ENCODE data around the gene SLC7A9. TPM values are rescaled to one million over a fixed set of nuclear protein-coding genes. Genes with fewer than 3 reads are reported as not detected.
"Not testable (repeated sequence)": the region's sequence is repeated elsewhere in the genome, so short reads cannot be mapped to it uniquely, and the experiment has no call there.

SLC7A9 gene
- total and polyA plus RNA-seq, 2 donors (not counting 1 experiment from before 2014, with no cell fraction given) = 0.17 TPM; not detected in 1

GRCh38 chr19:32857584-32857983, 12.0 kb downstream of the SLC7A9 start:
- Histone ChIP-seq H3K27ac (ENCODE audit: insufficient read depth, low read length) (no peak overlapping the region), H3K4me2 (ENCODE audit: extremely low read depth, insufficient read depth, low read length) (no peak overlapping the region), H4K20me1 (ENCODE audit: control insufficient read depth, extremely low read depth, insufficient read depth, low read length) (no peaks in the 10 kb centered on the region), H3K4me1 (ENCODE audit: control insufficient read depth, extremely low read depth, insufficient read depth, low read length) (no peaks in the 10 kb centered on the region), H3K9me3 (ENCODE audit: control insufficient read depth, insufficient read depth, low read depth, low read length) (no peaks in the 10 kb centered on the region), H3K27me3 (ENCODE audit: control insufficient read depth, insufficient read depth, low read length) (no peaks in the 10 kb centered on the region), H3K4me3 (replicated peaks in 1 of 4; ENCODE audit: control extremely low read depth in 1 of 4, insufficient read depth in 1 of 4, low read depth in 3 of 4, low read length in 4 of 4) (no peak overlapping the region), H3K9ac (ENCODE audit: insufficient read depth, low read length) (no peak overlapping the region), H3K79me2 (ENCODE audit: control insufficient read depth, insufficient read depth, low read length) (no peaks in the 10 kb centered on the region), H3K36me3 (ENCODE audit: control insufficient read depth, insufficient read depth, low read length) (no peaks in the 10 kb centered on the region), H2AFZ (ENCODE audit: low read length) (no peak overlapping the region)
- no peak for DNase-seq (ENCODE audit: low read depth in 2 of 2)
- TF ChIP-seq EZH2 (IDR thresholded peaks at IDR 0.05; ENCODE audit: low read length, missing control alignments) = no peak
- no peak for TF ChIP-seq CTCF (conservative IDR thresholded peaks at IDR 0.05 in 1 of 2, IDR thresholded peaks at IDR 0.05 in 1 of 2; ENCODE audit: low read depth in 1 of 2, low read length in 2 of 2)

- H3K27me3 ChIP-seq (ENCODE audit: control insufficient read depth, insufficient read depth, low read length); H3K9me3 ChIP-seq (ENCODE audit: control insufficient read depth, insufficient read depth, low read depth, low read length); H3K4me1 ChIP-seq (ENCODE audit: control insufficient read depth, extremely low read depth, insufficient read depth, low read length); H3K36me3 ChIP-seq (ENCODE audit: control insufficient read depth, insufficient read depth, low read length); H3K4me2 ChIP-seq (ENCODE audit: extremely low read depth, insufficient read depth, low read length); H3K4me3 ChIP-seq (replicated peaks in 1 of 4; ENCODE audit: control extremely low read depth in 1 of 4, insufficient read depth in 1 of 4, low read depth in 3 of 4, low read length in 4 of 4); H4K20me1 ChIP-seq (ENCODE audit: control insufficient read depth, extremely low read depth, insufficient read depth, low read length); H3K9ac ChIP-seq (ENCODE audit: insufficient read depth, low read length); H3K27ac ChIP-seq (ENCODE audit: insufficient read depth, low read length); DNase-seq (ENCODE audit: low read depth in 2 of 2); H3K79me2 ChIP-seq (ENCODE audit: control insufficient read depth, insufficient read depth, low read length); H2AFZ ChIP-seq (ENCODE audit: low read length): not testable (repeated sequence)
Observed at GRCh38 chr19:32856818-32857217, 12.7 kb downstream of the SLC7A9 start.

GRCh38 chr19:32852216-32852615, 17.4 kb downstream of the SLC7A9 start:
- Histone ChIP-seq H3K27ac (ENCODE audit: insufficient read depth, low read length) (no peak overlapping the region), H4K20me1 (ENCODE audit: control insufficient read depth, extremely low read depth, insufficient read depth, low read length) (no peaks in the 10 kb centered on the region), H2AFZ (ENCODE audit: low read length) (no peak overlapping the region), H3K9me3 (ENCODE audit: control insufficient read depth, insufficient read depth, low read depth, low read length) (no peaks in the 10 kb centered on the region), H3K4me3 (replicated peaks in 1 of 4; ENCODE audit: control extremely low read depth in 1 of 4, insufficient read depth in 1 of 4, low read depth in 3 of 4, low read length in 4 of 4) (no peak overlapping the region), H3K4me2 (ENCODE audit: extremely low read depth, insufficient read depth, low read length) (no peak overlapping the region), H3K4me1 (ENCODE audit: control insufficient read depth, extremely low read depth, insufficient read depth, low read length) (no peaks in the 10 kb centered on the region), H3K79me2 (ENCODE audit: control insufficient read depth, insufficient read depth, low read length) (no peaks in the 10 kb centered on the region), H3K9ac (ENCODE audit: insufficient read depth, low read length) (no peak overlapping the region), H3K36me3 (ENCODE audit: control insufficient read depth, insufficient read depth, low read length) (no peaks in the 10 kb centered on the region), H3K27me3 (ENCODE audit: control insufficient read depth, insufficient read depth, low read length) (no peaks in the 10 kb centered on the region)
- no peak for DNase-seq (ENCODE audit: low read depth in 2 of 2)
- TF ChIP-seq EZH2 (IDR thresholded peaks at IDR 0.05; ENCODE audit: low read length, missing control alignments) (no peak), CTCF (conservative IDR thresholded peaks at IDR 0.05 in 1 of 2, IDR thresholded peaks at IDR 0.05 in 1 of 2; ENCODE audit: low read depth in 1 of 2, low read length in 2 of 2) (no peak)

- not testable (repeated sequence) for H3K9ac ChIP-seq (ENCODE audit: insufficient read depth, low read length); DNase-seq (ENCODE audit: low read depth in 2 of 2); H2AFZ ChIP-seq (ENCODE audit: low read length); H3K4me2 ChIP-seq (ENCODE audit: extremely low read depth, insufficient read depth, low read length); H3K4me3 ChIP-seq (replicated peaks in 1 of 4; ENCODE audit: control extremely low read depth in 1 of 4, insufficient read depth in 1 of 4, low read depth in 3 of 4, low read length in 4 of 4); H4K20me1 ChIP-seq (ENCODE audit: control insufficient read depth, extremely low read depth, insufficient read depth, low read length); H3K9me3 ChIP-seq (ENCODE audit: control insufficient read depth, insufficient read depth, low read depth, low read length); H3K79me2 ChIP-seq (ENCODE audit: control insufficient read depth, insufficient read depth, low read length); H3K4me1 ChIP-seq (ENCODE audit: control insufficient read depth, extremely low read depth, insufficient read depth, low read length); H3K27ac ChIP-seq (ENCODE audit: insufficient read depth, low read length); H3K36me3 ChIP-seq (ENCODE audit: control insufficient read depth, insufficient read depth, low read length); H3K27me3 ChIP-seq (ENCODE audit: control insufficient read depth, insufficient read depth, low read length)
Observed at GRCh38 chr19:32848035-32848434, 21.5 kb downstream of the SLC7A9 start.
